ENCODE data around the gene RAPGEF6.
"Not testable (repeated sequence)": the region's sequence is repeated elsewhere in the genome, so short reads cannot be mapped to it uniquely, and the experiment has no call there.

Gene RAPGEF6

DNA sequence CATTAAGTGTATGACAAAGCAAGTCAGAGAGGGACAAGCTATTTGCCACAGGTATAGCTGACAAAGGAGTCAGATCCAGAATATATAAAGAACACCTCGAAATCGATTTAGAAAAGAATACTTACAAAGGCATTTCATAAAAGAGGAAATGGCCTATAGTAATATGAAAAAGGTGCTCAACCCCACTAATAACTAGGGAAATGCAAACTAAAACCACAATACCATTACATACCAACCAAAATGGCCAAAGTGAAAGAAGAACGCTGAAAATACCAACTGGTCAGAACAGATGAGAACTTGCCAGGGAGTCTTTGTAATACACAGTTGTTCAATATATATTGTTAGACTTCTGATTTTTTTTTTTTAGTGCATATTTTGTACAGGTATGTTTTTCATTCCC lies 218.3 kb downstream of the RAPGEF6 start:
- DNase-seq = no peak

DNA sequence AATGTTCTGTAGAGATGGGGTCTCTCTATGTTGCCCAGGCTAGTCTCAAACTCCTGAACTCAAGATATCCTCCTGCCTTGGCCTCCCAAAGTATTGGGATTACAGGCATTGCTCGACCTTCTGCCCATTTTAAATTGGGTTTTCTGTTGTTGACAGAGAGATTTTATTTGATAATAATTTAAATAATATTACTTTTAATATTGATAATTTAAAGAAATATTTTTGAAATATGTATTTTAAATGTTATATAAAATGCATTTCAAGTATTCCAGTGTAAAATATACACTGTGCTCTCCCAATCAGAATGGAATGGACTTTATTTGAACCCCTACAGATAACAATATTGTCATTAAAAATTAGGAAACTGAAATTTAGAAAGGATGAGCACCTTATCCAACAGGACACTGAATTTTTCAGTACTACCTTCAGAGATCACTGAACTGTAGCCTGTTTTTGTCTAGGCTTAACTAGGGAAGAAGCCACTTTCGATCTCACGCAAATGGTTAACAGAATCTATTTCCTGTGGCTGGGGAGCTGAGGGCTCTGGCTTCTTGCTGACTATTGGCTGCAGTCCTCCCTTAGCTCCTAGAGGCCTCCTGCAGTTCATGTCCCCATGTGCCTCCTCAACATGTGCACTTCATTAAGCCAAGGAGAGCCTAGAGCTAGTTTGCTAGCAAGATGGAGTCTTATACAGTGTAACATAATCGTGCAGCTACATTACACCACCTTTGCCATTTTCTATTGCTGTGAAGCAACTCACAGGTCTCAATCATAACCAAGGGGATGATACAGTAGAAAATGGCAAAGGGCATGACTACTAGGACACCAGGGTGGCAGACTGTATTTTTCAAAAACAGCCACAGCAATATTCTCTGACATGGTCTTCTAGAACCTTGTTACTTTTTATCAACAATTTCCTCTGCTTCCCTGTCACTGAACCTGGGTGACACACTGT lies 221.1 kb downstream of the RAPGEF6 start:
- DNase-seq = no peak

DNA sequence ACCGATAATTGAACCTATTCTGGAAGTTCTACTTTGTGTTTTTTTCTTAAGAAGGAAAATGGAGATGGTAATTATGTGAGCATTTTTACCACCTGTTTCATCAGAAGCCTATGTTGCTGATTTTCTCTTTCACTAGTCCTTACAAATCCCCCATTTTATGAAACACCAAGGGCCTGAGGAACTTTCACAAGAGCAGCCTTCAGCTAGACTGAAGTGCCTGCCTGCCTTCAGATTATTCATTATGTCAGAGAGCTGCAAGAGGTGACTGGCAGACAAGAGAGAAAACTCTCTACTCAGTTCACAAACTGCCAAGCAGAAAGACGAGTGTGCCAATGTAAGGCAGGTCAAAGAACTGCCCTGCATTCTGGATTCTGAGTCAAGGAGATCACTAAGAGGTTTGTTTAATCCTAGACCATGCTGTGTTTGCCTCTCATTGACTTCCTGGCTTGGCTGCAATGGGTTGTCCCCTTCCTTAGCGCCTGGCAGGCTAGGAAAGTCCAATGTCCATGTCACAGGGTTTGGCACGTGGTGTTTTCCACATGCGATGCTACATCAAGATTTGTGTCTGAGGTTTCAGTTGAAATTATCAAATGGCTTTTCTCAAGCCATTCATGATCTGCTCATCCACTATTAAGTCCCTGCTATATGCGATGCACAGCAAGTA lies 227.9 kb downstream of the RAPGEF6 start:
- no peak for DNase-seq

DNA sequence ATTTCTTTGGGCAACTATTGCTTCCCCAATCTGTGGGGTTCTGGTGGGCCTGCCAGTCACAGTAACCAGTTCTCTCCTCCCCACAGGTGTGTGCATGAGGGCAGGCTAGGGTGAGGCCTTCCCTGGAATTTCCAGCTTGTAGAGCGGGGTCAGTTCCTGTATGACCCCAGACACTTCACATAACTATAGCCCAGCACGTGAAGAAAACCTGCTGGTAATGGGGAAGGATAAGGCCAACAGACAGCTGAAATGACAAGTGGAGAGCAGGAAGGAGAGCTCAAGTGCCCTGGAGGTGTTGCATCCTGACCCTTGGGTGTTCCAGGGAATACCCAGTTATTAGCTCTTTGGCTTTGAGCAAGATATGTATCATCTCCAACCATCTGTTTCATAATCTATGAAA lies 229.0 kb downstream of the RAPGEF6 start:
- DNase-seq = no peak

DNA sequence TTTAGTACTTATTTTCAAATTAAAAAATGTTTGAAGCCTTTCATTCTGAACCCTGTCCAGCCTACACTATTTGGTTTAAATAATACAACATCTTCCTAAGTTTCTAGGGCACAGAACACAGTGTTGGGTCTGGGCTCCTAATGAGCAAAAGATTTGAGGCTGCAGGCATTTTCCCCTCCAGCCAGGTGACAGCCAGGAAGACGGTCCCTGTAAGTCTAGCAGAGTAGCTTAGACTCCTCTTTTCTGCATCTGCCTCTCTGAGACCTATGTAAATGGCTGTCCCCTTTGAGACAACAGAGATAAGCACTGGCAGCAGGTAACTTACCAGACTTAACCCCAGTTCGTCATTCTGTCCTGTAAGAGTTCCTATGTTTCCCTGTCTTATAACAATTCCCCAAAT lies 229.4 kb downstream of the RAPGEF6 start:
- no peak for DNase-seq

DNA sequence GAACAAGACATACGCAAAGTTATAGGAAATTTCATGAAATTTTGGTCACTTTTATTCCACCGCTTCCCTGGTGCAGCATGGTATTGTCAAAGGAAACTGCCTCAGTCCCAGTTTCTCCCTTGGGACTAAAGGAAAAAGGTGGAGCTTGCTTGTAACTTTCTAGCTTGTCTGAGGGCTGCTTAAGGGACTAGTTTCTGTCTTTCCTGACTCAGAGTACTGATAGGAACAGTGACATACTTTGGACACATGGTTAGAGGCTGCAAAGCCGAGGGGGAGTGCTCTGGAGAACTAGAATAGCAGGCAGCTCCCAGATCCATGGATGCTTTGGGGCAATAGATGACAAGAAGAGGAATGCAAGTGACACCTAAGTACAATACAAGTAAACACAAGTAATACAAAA lies 234.4 kb downstream of the RAPGEF6 start:
- DNase-seq = no peak

DNA sequence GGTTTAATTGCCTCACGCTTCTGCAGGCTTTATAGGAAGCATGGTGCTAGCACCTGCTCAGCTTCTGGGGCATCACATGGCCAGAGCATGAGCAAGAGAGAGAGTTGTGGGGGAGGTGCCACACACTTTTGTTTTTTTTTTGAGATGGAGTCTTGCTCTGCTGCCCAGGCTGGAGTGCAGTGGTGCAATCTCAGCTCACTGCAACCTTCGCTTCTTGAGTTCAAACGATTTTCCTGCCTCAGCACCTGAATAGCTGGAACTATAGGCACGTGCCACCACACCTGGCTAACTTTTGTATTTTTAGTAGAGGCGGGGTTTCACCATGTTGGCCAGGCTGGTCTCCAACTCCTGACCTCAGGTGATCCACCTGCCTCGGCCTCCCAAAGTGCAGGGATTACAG lies 236.0 kb downstream of the RAPGEF6 start:
- DNase-seq = not testable (repeated sequence)

DNA sequence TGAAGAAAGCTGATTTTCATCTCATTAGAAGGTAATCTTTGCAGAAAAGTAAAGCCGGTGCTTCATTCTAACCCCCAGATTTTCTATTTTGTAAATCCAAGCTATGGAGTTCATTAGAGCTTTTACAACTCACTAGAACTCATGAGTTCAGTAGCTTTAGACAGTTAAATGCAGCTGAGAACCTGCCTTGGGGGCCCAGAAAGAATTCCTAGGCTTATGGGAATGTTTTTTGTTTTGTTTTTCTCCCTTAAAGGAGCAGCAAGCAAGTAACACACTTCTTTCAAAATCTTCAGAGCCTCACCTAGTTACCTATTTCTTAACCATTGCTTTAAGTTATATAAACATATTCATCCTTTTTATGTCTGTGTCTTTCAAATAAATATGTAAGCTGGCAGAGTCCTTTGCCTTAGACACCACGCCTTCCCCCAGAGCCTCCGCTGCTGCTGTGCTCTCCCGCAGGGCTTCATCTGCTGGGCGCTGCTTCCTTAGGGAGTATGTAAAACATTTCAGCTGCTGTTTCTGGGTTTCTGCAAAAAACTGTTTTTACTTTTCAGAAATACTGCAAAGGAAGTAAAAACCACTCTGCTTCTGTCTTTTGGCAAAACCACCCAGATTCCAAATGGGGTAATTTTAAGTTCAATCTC lies 238.3 kb downstream of the RAPGEF6 start:
- DNase-seq = no peak

DNA sequence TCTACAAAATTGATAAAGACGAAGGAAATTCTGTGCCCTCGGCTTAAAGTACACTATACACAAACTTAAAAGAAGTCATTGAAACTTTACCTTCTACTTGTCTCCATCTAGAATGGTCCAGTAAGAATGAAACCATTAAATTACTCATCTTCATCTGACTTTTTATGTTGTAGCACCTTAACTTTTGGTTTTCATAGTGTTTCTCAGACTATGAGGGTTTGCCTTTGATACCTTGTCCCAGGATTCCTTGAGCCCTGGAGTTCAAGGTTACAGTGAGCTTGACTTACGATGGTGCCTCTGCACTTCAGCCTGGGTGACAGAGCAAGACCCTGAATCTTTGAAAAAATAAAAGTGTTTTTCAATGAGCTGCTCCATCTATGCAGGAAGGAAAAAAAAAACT lies 239.0 kb downstream of the RAPGEF6 start:
- no peak for DNase-seq

DNA sequence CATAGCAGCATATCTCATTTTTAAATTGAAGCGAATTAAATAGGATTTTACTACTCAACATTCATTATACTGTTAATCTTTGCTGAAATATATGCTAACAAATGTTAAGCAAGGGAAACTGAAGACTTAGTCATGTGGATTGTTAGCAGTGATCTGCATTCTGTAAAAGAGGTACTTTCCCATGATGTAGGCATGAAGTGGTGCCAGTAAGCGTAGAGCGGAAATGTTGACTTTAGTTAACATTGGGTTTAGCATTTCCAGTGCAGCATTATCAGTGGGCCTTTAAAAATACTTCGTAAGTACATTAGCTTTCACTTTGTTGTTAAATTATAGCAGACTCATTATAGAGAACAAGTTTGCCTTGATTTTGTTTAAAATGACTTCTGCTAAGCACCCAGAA lies 240.9 kb downstream of the RAPGEF6 start:
- no peak for DNase-seq

DNA sequence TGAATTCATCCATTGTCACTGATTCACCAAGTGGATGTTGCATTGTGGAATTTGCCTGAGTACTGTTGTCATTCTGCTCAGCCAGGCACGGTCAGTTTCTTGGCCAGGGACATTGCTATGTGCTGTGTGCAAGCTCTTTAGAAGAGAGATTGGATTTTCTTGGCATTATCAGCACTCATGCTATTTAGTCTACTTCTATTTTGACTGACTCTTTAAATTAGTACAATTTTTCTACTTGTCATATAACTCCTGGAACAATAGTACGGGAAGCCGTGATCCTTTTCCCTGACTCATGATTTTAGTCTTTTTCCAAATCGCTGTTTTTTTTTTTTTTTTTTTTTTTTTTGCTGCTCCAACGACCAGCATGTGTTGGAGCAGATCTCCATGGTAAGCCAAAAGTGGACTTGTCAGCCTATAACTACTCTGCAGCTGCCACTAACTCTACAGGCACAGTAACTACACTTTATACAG lies 241.5 kb downstream of the RAPGEF6 start:
- no peak for DNase-seq

DNA sequence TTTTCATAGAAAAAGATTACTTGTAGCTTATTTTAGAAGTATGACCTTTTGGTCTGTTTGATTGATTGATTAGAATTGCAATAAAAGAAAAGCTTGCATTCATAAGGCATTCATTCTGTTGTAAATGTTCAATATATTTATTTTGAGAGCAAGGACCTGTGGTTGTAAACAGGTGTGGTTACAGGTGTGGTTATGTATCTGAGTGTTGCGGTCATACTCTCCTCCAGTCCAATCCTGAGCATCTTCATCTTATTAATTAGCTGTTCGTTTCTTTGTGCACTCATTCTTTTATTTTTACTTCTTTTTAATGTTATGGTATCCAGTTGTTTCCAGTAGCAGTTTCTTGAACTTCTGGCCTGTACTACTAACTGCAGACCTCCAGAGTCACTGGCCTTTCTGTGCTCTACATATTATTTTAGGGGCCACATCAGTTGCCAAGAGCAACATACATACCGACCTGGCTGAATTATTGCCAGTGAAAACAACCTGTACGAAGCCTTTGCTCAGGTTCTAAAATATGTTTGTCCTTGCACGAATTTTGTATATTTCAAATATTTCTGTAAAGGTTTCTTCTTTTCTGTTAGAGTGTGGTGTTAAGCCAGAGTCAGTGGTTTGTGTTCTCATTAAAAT lies 242.4 kb downstream of the RAPGEF6 start:
- no peak for DNase-seq

DNA sequence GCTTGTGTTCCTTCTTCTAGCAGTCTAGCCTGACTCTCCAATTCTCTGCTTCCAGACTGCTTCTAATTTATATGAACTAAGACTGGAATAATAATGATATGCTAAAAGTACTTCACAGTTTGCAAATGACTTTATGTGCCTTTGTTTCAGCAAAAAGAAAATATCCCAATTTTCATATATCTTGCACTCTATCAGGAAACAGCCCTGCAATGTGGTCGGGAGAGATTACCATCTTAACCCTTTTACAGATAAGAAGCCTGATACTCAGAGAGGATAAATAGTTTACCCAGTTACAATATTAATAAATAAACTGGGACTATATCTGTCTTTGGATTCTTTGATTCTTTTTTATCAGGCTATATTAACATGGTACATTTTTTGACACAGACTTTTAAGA lies 245.2 kb downstream of the RAPGEF6 start:
- DNase-seq = no peak

DNA sequence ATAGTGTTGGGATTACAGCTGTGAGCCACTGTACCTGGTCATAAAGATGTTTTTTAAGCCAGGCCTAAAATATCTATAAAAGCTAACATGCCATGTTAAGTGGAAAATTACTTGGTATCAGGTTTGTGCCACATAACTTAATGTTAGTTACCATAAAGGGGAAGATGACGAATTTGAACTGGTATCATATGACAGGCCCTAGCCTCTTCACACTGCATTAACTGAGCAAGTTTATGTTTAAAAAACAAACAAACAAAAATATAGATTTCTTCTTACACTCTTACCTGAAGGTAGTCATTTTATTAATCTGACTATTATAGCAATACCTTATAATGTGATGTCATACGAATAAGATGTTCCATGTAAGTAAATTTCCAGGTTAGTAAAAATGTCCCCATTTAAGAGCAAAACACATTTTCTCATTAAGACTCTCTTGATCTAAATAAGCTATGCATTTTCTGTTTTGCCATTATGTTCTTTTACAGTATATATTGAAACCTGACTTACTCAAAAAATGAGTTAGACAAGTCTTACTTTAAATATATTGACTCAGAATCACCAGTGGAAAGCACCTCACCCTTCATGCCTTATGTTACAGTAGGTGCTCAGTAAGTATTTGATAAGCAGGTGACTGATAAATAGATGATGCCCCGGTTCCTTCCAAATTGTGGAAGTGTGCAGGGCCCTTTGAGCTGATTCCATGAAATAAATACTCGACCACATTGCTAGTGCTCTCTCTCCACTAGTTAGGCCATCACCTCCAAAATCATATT lies 245.7 kb downstream of the RAPGEF6 start:
- DNase-seq = no peak

DNA sequence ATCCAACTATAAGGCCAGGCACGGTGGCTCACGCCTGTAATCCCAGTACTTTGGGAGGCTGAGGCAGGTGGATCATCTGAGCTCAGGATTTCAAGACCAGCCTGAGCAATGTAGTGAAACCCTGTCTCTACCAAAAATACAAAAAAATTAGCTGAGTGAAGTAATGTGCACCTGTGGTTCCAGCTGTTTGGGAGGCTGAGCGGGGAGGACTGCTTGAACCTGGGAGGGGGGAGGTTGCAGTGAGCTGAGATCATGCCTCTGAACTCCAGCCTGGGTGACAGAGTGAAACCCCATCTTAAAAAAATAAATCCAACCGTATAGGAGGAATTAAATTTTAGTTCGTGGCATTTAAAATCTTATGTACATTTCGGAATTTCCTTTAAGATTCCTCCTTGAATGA lies 247.8 kb downstream of the RAPGEF6 start:
- no peak for DNase-seq

DNA sequence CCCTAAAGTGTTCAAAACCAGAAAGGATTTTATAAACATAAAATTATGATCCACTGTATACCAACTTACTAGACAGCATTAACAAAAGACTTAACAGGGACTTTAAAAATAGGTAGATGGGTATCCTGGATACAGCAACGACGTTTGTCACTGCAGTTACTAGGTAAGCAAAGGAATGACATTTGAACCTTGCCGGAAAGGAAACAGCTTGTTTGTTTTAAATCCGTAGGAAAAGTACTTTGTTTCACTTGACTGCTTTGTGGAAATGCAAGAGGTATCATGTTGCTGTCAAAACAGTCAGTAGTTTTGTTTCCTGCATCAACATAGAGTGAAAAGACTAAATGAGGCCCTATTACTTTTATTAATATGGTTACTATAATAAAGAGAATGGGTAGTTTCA lies 248.2 kb downstream of the RAPGEF6 start:
- DNase-seq = peak; percentile 4

DNA sequence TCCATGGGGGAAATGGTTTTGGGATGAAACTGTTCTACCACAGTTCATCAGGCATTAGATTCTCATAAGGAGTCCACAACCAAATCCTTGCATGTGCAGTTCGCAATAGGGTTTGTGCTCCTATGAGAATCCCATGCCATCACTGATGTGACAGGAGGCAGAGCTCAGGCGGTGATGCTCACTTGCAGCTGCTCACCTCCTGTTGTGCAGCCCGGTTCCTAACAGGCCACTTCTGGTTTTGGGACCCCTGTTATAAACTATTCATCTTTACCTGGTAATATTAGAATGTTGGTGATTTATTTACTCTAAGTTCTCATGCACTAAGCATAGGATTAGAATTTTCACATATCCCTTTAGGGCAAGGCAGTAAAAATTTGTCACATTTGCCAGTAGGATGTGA lies 248.9 kb downstream of the RAPGEF6 start:
- no peak for DNase-seq

DNA sequence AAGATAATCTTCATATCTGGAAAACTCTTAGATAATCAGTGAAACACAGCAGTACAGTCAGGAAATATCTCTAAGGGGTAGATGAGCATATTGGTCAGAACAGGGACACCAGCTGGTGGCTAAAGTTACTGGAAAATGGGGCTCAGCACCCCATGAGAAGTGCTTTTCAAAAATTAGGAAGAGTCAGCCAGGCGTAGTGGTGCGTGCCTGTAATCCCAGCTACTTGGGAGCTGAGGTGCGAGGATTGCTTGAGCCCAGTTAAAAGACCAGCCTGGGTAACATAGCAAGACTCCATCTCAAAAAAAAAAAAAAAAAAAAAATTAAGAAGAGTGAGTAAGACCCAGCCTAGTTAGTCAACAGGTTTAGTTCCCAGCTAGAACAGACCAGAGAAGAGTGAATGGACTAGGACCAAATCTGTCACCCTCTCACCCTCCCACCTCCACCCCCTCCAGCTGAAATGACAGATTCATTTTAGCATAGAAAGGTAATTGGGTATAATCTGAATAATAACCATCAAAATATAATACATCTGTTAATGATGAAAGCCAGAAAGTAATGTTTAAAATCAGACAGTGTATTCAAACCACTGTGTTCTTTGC lies 250.3 kb downstream of the RAPGEF6 start:
- no peak for DNase-seq

DNA sequence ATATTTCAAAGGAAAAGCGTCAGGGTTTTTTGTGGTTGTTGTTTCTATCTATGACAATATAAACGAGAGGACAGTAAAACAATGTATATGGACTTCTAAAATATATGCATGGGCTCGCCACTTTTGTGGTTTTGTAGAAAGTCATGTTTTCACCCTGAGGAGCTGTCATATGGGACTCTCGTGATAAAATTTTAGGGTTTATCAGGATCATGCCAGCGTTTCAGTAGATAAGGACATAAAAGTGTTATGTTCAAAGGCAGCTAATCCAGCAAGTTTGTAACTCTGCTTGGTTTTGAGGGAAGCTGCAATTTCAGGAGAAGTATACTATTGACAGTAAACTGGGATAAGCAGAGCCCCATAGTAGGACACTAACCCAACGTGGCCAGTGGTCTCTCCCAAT lies 250.9 kb downstream of the RAPGEF6 start:
- no peak for DNase-seq

DNA sequence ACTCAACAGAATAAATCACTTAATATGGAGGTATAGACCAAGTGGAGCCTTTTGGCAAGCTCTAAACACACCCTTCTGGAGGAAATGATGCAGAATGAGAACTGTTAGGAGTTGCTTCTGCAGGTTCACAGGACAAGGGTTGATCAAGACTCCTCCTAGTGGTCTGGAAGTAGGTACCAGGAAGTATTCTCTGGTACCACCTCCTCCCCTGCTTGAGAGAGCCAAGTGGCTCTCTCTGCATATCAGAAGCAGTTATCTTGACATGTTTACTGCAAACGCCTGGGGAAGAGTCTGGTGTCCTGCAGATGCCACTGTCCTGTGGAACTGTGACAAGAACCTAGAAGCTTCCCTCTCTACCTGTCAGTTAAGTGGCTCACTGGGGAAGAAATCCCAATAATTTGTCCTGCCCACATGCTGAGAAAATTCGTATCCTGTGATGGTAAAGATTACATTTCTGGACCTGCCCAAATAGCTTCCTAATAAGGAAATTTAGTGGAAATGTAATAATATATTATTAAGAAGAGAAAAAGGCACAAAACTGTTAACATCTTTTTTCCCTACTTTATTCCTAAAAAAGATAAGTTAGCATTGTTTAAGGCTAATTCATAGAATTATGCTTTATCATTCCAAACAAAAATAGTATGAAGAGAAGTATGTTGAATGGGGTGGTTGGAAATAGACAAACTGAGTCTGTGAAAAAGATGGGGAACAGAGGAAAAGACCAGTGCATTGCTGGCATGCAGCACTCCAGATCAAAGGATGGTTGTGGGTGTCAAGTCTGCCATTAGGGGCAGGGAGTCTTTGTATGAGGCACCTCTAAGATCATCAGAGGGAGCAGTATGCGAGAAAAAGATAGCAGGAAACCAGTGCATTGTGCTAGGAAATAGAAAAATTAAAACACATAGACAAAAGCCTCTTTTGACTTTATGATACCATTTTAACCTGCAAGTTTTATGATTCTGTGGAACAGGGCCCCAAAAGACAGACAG lies 252.3 kb downstream of the RAPGEF6 start:
- peak; percentile 48 for DNase-seq

DNA sequence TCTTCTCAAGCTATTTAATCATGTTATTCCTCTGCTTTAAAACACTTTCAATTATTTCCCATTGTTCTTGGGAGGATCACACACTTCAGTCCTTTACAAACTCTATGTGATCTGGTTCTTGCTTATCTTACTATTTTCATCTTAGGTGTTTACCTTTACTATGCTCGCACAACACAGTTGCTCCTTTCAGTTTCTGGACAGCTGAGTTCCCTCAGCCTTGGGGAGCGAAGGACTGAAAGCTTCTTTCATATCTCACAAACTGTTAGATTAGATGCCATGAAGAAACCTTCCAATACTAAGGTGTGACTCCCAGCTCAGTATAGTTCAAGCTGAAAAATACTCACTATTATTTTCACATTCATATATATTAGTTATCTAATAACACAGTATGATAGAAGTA lies 253.3 kb downstream of the RAPGEF6 start:
- no peak for DNase-seq

Measured in DMS79 (cell line).